Thoracic aorta (tissue), 2 donors: ENCODE data around the gene C6orf120. TPM values are rescaled to one million over a fixed set of nuclear protein-coding genes. Genes with fewer than 3 reads are reported as not detected.

Source experiments
- ATAC-seq: fragments of 150-250 bp; one replicate; pipeline ENCODE4 v1.8.0; 2017; ENCODE audit warnings: low read depth; ENCODE audit not compliant: insufficient number of reproducible peaks, low FRiP score
- DNase-seq: peaks from one replicate; pipeline ENCODE4 v3.0.0-alpha.2; 2020; ENCODE audit warnings: low spot score
- H3K27ac ChIP-seq, 2 donors: fragments of 200-600 bp; sonication (generic); 1 replicate in 1 of 2; 2 replicates in 1 of 2; pipeline ENCODE4 v1.5.1; 2016; ENCODE audit warnings: mild to moderate bottlenecking in 2 of 2, moderate library complexity in 2 of 2
- H3K27me3 ChIP-seq: fragments of 200-600 bp; sonication (generic); replicated peaks from 2 replicates; pipeline ENCODE4 v1.6.0; 2016; ENCODE audit warnings: mild to moderate bottlenecking; ENCODE audit not compliant: insufficient read depth
- H3K36me3 ChIP-seq: fragments of 200-600 bp; sonication (generic); one replicate; pipeline ENCODE4 v1.5.1; 2016
- H3K4me1 ChIP-seq, 2 donors: fragments of 200-600 bp; sonication (generic); 1 replicate in 1 of 2; 2 replicates in 1 of 2; pipeline versions ENCODE4 v1.5.1 to v1.6.0; 2016; ENCODE audit warnings: low read depth in 2 of 2, mild to moderate bottlenecking in 1 of 2; ENCODE audit not compliant: control insufficient read depth in 1 of 2
- H3K4me3 ChIP-seq: fragments of 200-600 bp; sonication (generic); 2 replicates; pipeline ENCODE4 v1.5.1; 2016; ENCODE audit warnings: mild to moderate bottlenecking
- H3K9me3 ChIP-seq: fragments of 200-600 bp; sonication (generic); 2 replicates; pipeline ENCODE4 v1.5.1; 2016
- CTCF ChIP-seq: fragments of 200-600 bp; sonication (generic); IDR thresholded peaks from one replicate; pipeline ENCODE4 v1.5.1; 2019; ENCODE audit warnings: antibody characterized with exemption
- total RNA-seq, 2 donors: library from RNA; depleted of rRNA; stranded (reverse); fragments of >200 nt; gene quantifications; one replicate each; pipeline versions ENCODE4 v1.1.0 to v1.2.3, GENCODE V29; 2016

Gene C6orf120
- total RNA-seq, 2 donors from 2014 or later, result 30.0 to 37.5 TPM

GRCh38 chr6:169714178-169714577 lies 12.3 kb downstream of the C6orf120 start:
- H3K36me3 ChIP-seq, result peaks cover 24% of the 10 kb centered on the region
- TF ChIP-seq CTCF, result no peak
- no peak overlapping the region for H3K27ac ChIP-seq

GRCh38 chr6:169714595-169714994 lies 12.7 kb downstream of the C6orf120 start:
- peaks cover 24% of the 10 kb centered on the region for H3K36me3 ChIP-seq
- ATAC-seq (no peak), DNase-seq (no peak)
- TF ChIP-seq CTCF, result no peak
- H3K4me3 ChIP-seq, result no peak overlapping the region
- no peak overlapping the region for H3K27ac ChIP-seq
- H3K9me3 ChIP-seq, result no peaks in the 10 kb centered on the region
- H3K4me1 ChIP-seq, result no peaks in the 10 kb centered on the region
- no peaks in the 10 kb centered on the region for H3K27me3 ChIP-seq

More at GRCh38 chr6:169714178-169714577, 12.3 kb downstream of the C6orf120 start:
- H3K9me3 ChIP-seq, result no peaks in the 10 kb centered on the region
- ATAC-seq (no peak), DNase-seq (no peak)
- H3K27me3 ChIP-seq, result no peaks in the 10 kb centered on the region
- H3K4me3 ChIP-seq, result no peak overlapping the region
- no peaks in the 10 kb centered on the region for H3K4me1 ChIP-seq

GRCh38 chr6:169719117-169719516 lies 17.2 kb downstream of the C6orf120 start:
- Histone ChIP-seq H3K27me3 (no peaks in the 10 kb centered on the region), H3K9me3 (no peaks in the 10 kb centered on the region), H3K4me1 (peaks cover 16 to 22% of the 10 kb centered on the region in 2 donors), H3K4me3 (no peak overlapping the region), H3K36me3 (peaks cover 12% of the 10 kb centered on the region), H3K27ac (no peak overlapping the region)
- ATAC-seq, result no peak
- no peak for TF ChIP-seq CTCF
- DNase-seq, result no peak

- ATAC-seq, result no peak
- peaks cover 22% of the 10 kb centered on the region in 2 donors for H3K4me1 ChIP-seq
These were observed 18.4 kb downstream of the C6orf120 start for GRCh38 chr6:169720207-169720855.

More at GRCh38 chr6:169720207-169720855, 18.4 kb downstream of the C6orf120 start:
- no peak for DNase-seq
- H3K36me3 ChIP-seq, result peaks cover under 1% of the 10 kb centered on the region
- no peak overlapping the region for H3K27ac ChIP-seq
- H3K27me3 ChIP-seq, result no peaks in the 10 kb centered on the region
- no peak overlapping the region for H3K4me3 ChIP-seq
- H3K9me3 ChIP-seq, result no peaks in the 10 kb centered on the region
- TF ChIP-seq CTCF, result no peak
